ENCODE measurements around the gene GNG10. TPM values are rescaled to one million over a fixed set of nuclear protein-coding genes. Genes with fewer than 3 reads are reported as not detected.

The GNG10 gene
- total RNA-seq, 1 experiment from 2014 or later = 31.0 TPM

GRCh38 chr9:111622626-111623025 lies 38.8 kb upstream of the GNG10 start:
- DNase-seq = no peak
- Histone ChIP-seq H3K27ac (ENCODE audit: insufficient read length, low read depth, low read length) (no peak overlapping the region), H3K4me2 (ENCODE audit: insufficient read depth, insufficient read length, low read length) (no peak overlapping the region), H2AK5ac (ENCODE audit: insufficient read length, low read length) (no peak overlapping the region), H3K18ac (ENCODE audit: insufficient read length, low read depth, low read length) (no peak overlapping the region), H4K91ac (ENCODE audit: insufficient read length, low read depth, low read length) (no peak overlapping the region), H2BK15ac (ENCODE audit: low read depth, low read length) (no peak overlapping the region), H3K9me3 (ENCODE audit: control insufficient read depth, low read depth, low read length) (no peaks in the 10 kb centered on the region), H2BK120ac (ENCODE audit: low read depth, low read length, poor library complexity, severe bottlenecking) (no peak overlapping the region), H3K14ac (ENCODE audit: insufficient read depth, low read length) (no peak overlapping the region), H3K79me2 (ENCODE audit: insufficient read depth, low read length) (no peaks in the 10 kb centered on the region), H4K5ac (ENCODE audit: insufficient read length, low read depth, low read length) (no peak overlapping the region), H3K4me1 (ENCODE audit: insufficient read depth, low read length) (no peaks in the 10 kb centered on the region; the same call in 1 of the 2 replicates), H3K4ac (ENCODE audit: low read depth, low read length) (no peak overlapping the region), H4K8ac (replicated peaks; ENCODE audit: insufficient read length, low read depth, low read length) (no peak overlapping the region), H3K23ac (ENCODE audit: insufficient read length, low read depth, low read length) (no peak overlapping the region), H2BK20ac (ENCODE audit: low read depth, low read length, poor library complexity, severe bottlenecking) (no peak overlapping the region), H3T11ph (ENCODE audit: low read length) (no peak overlapping the region), H3K79me1 (ENCODE audit: insufficient read depth, low read depth, low read length, poor library complexity, severe bottlenecking) (no peaks in the 10 kb centered on the region), H2AFZ (ENCODE audit: low read length) (no peak overlapping the region), H2BK12ac (ENCODE audit: insufficient read length, low read depth, low read length) (no peak overlapping the region), H3K23me2 (ENCODE audit: insufficient read length, low read depth, low read length, poor library complexity, severe bottlenecking) (no peaks in the 10 kb centered on the region), H3K9ac (ENCODE audit: extremely low read depth, insufficient read length, low read length) (no peak overlapping the region), H2BK5ac (ENCODE audit: insufficient read length, low read length) (no peak overlapping the region), H4K20me1 (ENCODE audit: control insufficient read depth, insufficient read depth, insufficient read length) (no peaks in the 10 kb centered on the region), H3K56ac (ENCODE audit: insufficient read length, low read depth, low read length) (no peak overlapping the region), H3K27me3 (ENCODE audit: insufficient read depth, low read length) (peaks cover 2% of the 10 kb centered on the region; the same call in 1 of the 2 replicates)
- Mint-ChIP-seq H3K27ac (no peak overlapping the region), H3K9me3 (peaks cover 2 to 4% of the 10 kb centered on the region in 2 experiments; a peak in 3 of 5 replicates), H3K4me1 (peaks cover 14 to 16% of the 10 kb centered on the region in 2 experiments), H3K36me3 (ENCODE audit: insufficient read depth in 1 of 3, low read depth in 3 of 3) (no peaks in the 10 kb centered on the region), H3K27me3 (ENCODE audit: low read depth) (no peaks in the 10 kb centered on the region), H3K4me3 (no peak overlapping the region)
- TF ChIP-seq, protein P1, sequence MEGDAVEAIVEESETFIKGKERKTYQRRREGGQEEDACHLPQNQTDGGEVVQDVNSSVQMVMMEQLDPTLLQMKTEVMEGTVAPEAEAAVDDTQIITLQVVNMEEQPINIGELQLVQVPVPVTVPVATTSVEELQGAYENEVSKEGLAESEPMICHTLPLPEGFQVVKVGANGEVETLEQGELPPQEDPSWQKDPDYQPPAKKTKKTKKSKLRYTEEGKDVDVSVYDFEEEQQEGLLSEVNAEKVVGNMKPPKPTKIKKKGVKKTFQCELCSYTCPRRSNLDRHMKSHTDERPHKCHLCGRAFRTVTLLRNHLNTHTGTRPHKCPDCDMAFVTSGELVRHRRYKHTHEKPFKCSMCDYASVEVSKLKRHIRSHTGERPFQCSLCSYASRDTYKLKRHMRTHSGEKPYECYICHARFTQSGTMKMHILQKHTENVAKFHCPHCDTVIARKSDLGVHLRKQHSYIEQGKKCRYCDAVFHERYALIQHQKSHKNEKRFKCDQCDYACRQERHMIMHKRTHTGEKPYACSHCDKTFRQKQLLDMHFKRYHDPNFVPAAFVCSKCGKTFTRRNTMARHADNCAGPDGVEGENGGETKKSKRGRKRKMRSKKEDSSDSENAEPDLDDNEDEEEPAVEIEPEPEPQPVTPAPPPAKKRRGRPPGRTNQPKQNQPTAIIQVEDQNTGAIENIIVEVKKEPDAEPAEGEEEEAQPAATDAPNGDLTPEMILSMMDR (conservative IDR thresholded peaks at IDR 0.05) = no peak
- WGBS (ENCODE audit: extremely low coverage, insufficient read length, low lambda C conversion rate) = no CpG with 5 or more reads among the region's 3 CpGs
